OCI-LY1 (cell line): ENCODE data around the gene NIPAL1.

ENCODE experiments used
- H2AFZ ChIP-seq: fragments of 200-600 bp; sonication (generic), shearing (Covaris generic); 2 replicates; pipeline ENCODE4 v1.6.0; 2014; ENCODE audit warnings: antibody characterized with exemption, mild to moderate bottlenecking, low read length
- H3F3A ChIP-seq: fragments of 200-600 bp; sonication (generic), shearing (Covaris generic); 2 replicates; pipeline ENCODE4 v1.6.0; 2014; ENCODE audit warnings: mild to moderate bottlenecking, antibody characterized with exemption, low read length, moderate library complexity; ENCODE audit not compliant: insufficient read depth
- H3K27ac ChIP-seq: fragments of 200-600 bp; sonication (generic); 2 replicates; pipeline ENCODE4 v1.5.1; 2014; ENCODE audit warnings: low read length, mixed run types, mild to moderate bottlenecking, low read depth; ENCODE audit not compliant: poor library complexity, severe bottlenecking
- H3K27me3 ChIP-seq: fragments of 200-600 bp; sonication (generic); 2 replicates; pipeline ENCODE4 v1.6.0; 2014; ENCODE audit warnings: antibody characterized with exemption, mild to moderate bottlenecking, low read length, moderate library complexity; ENCODE audit not compliant: insufficient read depth
- H3K36me3 ChIP-seq: fragments of 200-600 bp; sonication (generic); 2 replicates; pipeline ENCODE4 v1.6.1; 2014; ENCODE audit warnings: mild to moderate bottlenecking, antibody characterized with exemption, low read length, moderate library complexity, mixed read lengths; ENCODE audit not compliant: insufficient read depth
- H3K4me1 ChIP-seq: fragments of 200-600 bp; sonication (generic); 2 replicates; pipeline ENCODE4 v1.5.1; 2014; ENCODE audit warnings: mild to moderate bottlenecking, low read length, moderate library complexity; ENCODE audit not compliant: insufficient read depth, severe bottlenecking
- H3K4me2 ChIP-seq: fragments of 200-600 bp; sonication (generic), shearing (Covaris generic); 2 replicates; pipeline ENCODE4 v1.6.1; 2014; ENCODE audit warnings: low read length
- H3K4me3 ChIP-seq: fragments of 200-600 bp; sonication (generic); 2 replicates; pipeline ENCODE4 v1.5.1; 2014; ENCODE audit warnings: low read length, low read depth, mild to moderate bottlenecking, mixed read lengths; ENCODE audit not compliant: poor library complexity, severe bottlenecking
- H3K79me2 ChIP-seq: fragments of 200-600 bp; shearing (Covaris generic); 2 replicates; pipeline ENCODE4 v1.6.1; 2016; ENCODE audit warnings: mixed run types, low read length, mixed read lengths; ENCODE audit not compliant: insufficient read depth
- H3K9ac ChIP-seq: fragments of 200-600 bp; sonication (generic), shearing (Covaris generic); 2 replicates; pipeline ENCODE4 v1.6.1; 2014; ENCODE audit warnings: mild to moderate bottlenecking, low read length, mixed read lengths
- H3K9me2 ChIP-seq: fragments of 200-600 bp; sonication (generic), shearing (Covaris generic); 2 replicates; pipeline ENCODE4 v1.6.1; 2014; ENCODE audit warnings: low read depth, mild to moderate bottlenecking, low read length, mixed read lengths
- H3K9me3 ChIP-seq: fragments of 200-600 bp; shearing (Covaris generic); 2 replicates; pipeline ENCODE4 v1.6.1; 2014; ENCODE audit warnings: low read length, mixed read lengths
- H4K20me1 ChIP-seq: fragments of 200-600 bp; sonication (generic), shearing (Covaris generic); 2 replicates; pipeline ENCODE4 v1.6.0; 2016; ENCODE audit warnings: mild to moderate bottlenecking, low read length; ENCODE audit not compliant: insufficient read depth
- CTCF ChIP-seq: fragments of 200-600 bp; sonication (generic), shearing (Covaris generic); IDR thresholded peaks from 2 replicates; pipeline ENCODE4 v1.5.1; 2017; ENCODE audit warnings: mild to moderate bottlenecking, antibody characterized with exemption, low read length, moderate library complexity, mixed read lengths
- EZH2 ChIP-seq: fragments of 200-600 bp; sonication (generic), shearing (Covaris generic); IDR thresholded peaks from 2 replicates; pipeline ENCODE4 v1.8.0; 2017; ENCODE audit warnings: borderline replicate concordance, mixed run types, mild to moderate bottlenecking, antibody characterized with exemption, low read length, moderate library complexity, mixed read lengths

The NIPAL1 gene

DNA sequence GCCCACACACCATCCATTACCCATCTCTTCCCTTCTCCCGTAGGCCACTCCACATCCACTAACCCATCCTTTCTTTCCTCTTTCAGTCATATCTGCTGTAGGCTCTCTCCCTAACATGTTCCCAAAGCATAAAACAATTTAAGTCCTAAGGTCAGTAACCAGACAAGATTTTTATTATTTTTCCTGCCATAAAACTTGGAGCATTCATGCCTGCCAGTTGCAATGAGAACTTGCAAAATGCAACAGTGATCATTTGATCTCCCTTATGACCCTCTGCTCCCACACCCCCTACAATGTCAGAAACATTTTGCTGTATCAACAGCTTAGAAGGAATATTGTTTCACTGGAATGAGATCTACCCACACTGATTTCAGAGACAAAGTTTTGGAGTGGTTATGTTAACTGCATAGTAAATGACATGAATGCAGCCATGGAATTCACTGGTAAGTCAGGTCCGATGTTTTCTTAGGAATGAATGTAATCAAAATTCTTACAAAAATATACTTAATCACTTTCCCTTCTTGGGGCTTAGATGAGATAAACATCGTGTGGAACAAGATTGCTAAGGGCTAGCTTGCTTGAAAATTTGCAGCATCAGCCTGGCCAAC is 5.7 kb downstream of the NIPAL1 start:
- Histone ChIP-seq H3K4me3 (no peak overlapping the region), H3K27ac (no peak overlapping the region), H3K4me2 (no peak overlapping the region), H3K9me3 (no peaks in the 10 kb centered on the region), H3K36me3 (no peaks in the 10 kb centered on the region), H2AFZ (no peak overlapping the region), H3K9me2 (no peaks in the 10 kb centered on the region), H3K79me2 (no peaks in the 10 kb centered on the region), H3K9ac (no peak overlapping the region), H3F3A (no peaks in the 10 kb centered on the region), H4K20me1 (no peaks in the 10 kb centered on the region), H3K4me1 (peaks cover 2% of the 10 kb centered on the region), H3K27me3 (no peaks in the 10 kb centered on the region)
- TF ChIP-seq CTCF (no peak), EZH2 (no peak)

- Histone ChIP-seq H3K4me1 (no peaks in the 10 kb centered on the region), H4K20me1 (no peaks in the 10 kb centered on the region), H3K9me2 (no peaks in the 10 kb centered on the region), H3F3A (no peaks in the 10 kb centered on the region), H3K4me3 (no peak overlapping the region), H3K9me3 (no peaks in the 10 kb centered on the region), H3K79me2 (no peaks in the 10 kb centered on the region), H3K27ac (no peak overlapping the region), H2AFZ (no peak overlapping the region), H3K9ac (no peak overlapping the region), H3K36me3 (no peaks in the 10 kb centered on the region), H3K4me2 (no peak overlapping the region), H3K27me3 (no peaks in the 10 kb centered on the region)
- TF ChIP-seq EZH2 = no peak
- TF ChIP-seq CTCF = no peak
These were observed 8.0 kb downstream of the NIPAL1 start for GRCh38 chr4:48024522-48024921.

- H3K27me3 ChIP-seq = no peaks in the 10 kb centered on the region
- no peaks in the 10 kb centered on the region for H4K20me1 ChIP-seq
- H3K4me2 ChIP-seq = no peak overlapping the region
- no peaks in the 10 kb centered on the region for H3F3A ChIP-seq
- H3K9ac ChIP-seq = no peak overlapping the region
- H2AFZ ChIP-seq = no peak overlapping the region
- no peaks in the 10 kb centered on the region for H3K4me1 ChIP-seq
- H3K36me3 ChIP-seq = no peaks in the 10 kb centered on the region
- no peaks in the 10 kb centered on the region for H3K79me2 ChIP-seq
- no peaks in the 10 kb centered on the region for H3K9me3 ChIP-seq
- H3K27ac ChIP-seq = no peak overlapping the region
- no peaks in the 10 kb centered on the region for H3K9me2 ChIP-seq
- no peak overlapping the region for H3K4me3 ChIP-seq
- TF ChIP-seq CTCF (no peak), EZH2 (no peak)
These were observed 8.4 kb downstream of the NIPAL1 start for GRCh38 chr4:48025005-48025404.
